Measurements from ENCODE around the gene CP.

Gene CP

GRCh38 chr3:149186721-149187120 lies 34.9 kb downstream of the CP start:
- peaks cover 0 to 2% (median 0%) of the 10 kb centered on the region in 4 experiments for H3K36me3 ChIP-seq (ENCODE audit: control insufficient read depth in 4 of 4, insufficient read depth in 4 of 4, low read length in 3 of 4)
- no peaks in the 10 kb centered on the region for H3K4me1 ChIP-seq (ENCODE audit: control extremely low read depth in 1 of 4, control insufficient read depth in 4 of 4, insufficient read depth in 4 of 4, low read length in 3 of 4)
- no peak overlapping the region for H3K27ac ChIP-seq (ENCODE audit: insufficient read depth in 1 of 2, low read depth in 1 of 2, low read length in 2 of 2, poor library complexity in 1 of 2, severe bottlenecking in 2 of 2)
- ChIA-PET POLR2A (no interaction called here), CTCF (interaction anchor here (0.8 kb wide), 1 partner anchor 11 kb away, joined by 3 read pairs; no protein-coding TSS in a partner anchor)
- no peak for DNase-seq
- 100% methylated on average over 1 of the region's 3 CpGs for WGBS (ENCODE audit: insufficient coverage)
- H3K4me3 ChIP-seq (ENCODE audit: control insufficient read depth in 1 of 7, extremely low read depth in 1 of 7, insufficient read depth in 4 of 7, low read depth in 2 of 7, low read length in 6 of 7), result no peak overlapping the region
- no peaks in the 10 kb centered on the region for H3K9me3 ChIP-seq (ENCODE audit: control extremely low read depth in 1 of 5, control insufficient read depth in 4 of 5, insufficient read depth in 2 of 5, low read depth in 1 of 5, low read length in 4 of 5)
- H3K27me3 ChIP-seq (replicated peaks in 2 of 5; ENCODE audit: control insufficient read depth in 4 of 5, insufficient read depth in 5 of 5, low read length in 4 of 5), result no peaks in the 10 kb centered on the region

- DNase-seq, result no peak
- Histone ChIP-seq H3K27ac (ENCODE audit: insufficient read depth in 1 of 2, low read depth in 1 of 2, low read length in 2 of 2, poor library complexity in 1 of 2, severe bottlenecking in 2 of 2) (no peak overlapping the region), H3K9me3 (ENCODE audit: control extremely low read depth in 1 of 5, control insufficient read depth in 4 of 5, insufficient read depth in 2 of 5, low read depth in 1 of 5, low read length in 4 of 5) (no peaks in the 10 kb centered on the region), H3K4me1 (ENCODE audit: control extremely low read depth in 1 of 4, control insufficient read depth in 4 of 4, insufficient read depth in 4 of 4, low read length in 3 of 4) (no peaks in the 10 kb centered on the region), H3K4me3 (ENCODE audit: control insufficient read depth in 1 of 7, extremely low read depth in 1 of 7, insufficient read depth in 4 of 7, low read depth in 2 of 7, low read length in 6 of 7) (no peak overlapping the region), H3K27me3 (replicated peaks in 2 of 5; ENCODE audit: control insufficient read depth in 4 of 5, insufficient read depth in 5 of 5, low read length in 4 of 5) (no peaks in the 10 kb centered on the region), H3K36me3 (ENCODE audit: control insufficient read depth in 4 of 4, insufficient read depth in 4 of 4, low read length in 3 of 4) (peaks cover 0 to 2% (median 0%) of the 10 kb centered on the region in 4 experiments)
- CTCF ChIA-PET, result no interaction called here
- WGBS (ENCODE audit: insufficient coverage), result 93% methylated on average over 2 of the region's 2 CpGs
- POLR2A ChIA-PET, result no interaction called here
Measured at GRCh38 chr3:149186219-149186618, 35.4 kb downstream of the CP start.

DNA sequence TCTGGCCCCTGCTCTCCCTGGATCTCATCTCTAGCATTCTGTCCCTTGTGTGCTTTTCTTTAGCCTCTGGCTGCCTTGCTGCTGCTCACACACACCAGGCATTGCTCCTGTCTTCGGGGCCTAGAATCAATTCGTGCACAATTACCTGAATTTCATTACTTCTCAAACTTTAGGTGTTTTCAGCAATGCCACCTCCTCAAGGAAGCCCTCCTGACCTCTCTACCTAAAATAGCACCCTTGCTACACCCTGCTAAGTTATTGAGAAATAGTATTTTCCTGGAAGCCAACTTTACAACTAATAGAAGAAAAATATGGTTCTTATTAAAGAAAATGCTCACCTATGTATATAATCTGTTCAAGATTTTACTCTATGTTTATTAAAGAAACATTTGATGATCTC lies 40.4 kb downstream of the CP start:
- no peaks in the 10 kb centered on the region for H3K4me1 ChIP-seq (ENCODE audit: control extremely low read depth in 1 of 4, control insufficient read depth in 4 of 4, insufficient read depth in 4 of 4, low read length in 3 of 4)

GRCh38 chr3:149180057-149180573 lies 41.5 kb downstream of the CP start:
- Histone ChIP-seq H3K4me1 (ENCODE audit: control extremely low read depth in 1 of 4, control insufficient read depth in 4 of 4, insufficient read depth in 4 of 4, low read length in 3 of 4) (no peaks in the 10 kb centered on the region), H3K27me3 (replicated peaks in 2 of 5; ENCODE audit: control insufficient read depth in 4 of 5, insufficient read depth in 5 of 5, low read length in 4 of 5) (no peaks in the 10 kb centered on the region), H3K36me3 (ENCODE audit: control insufficient read depth in 4 of 4, insufficient read depth in 4 of 4, low read length in 3 of 4) (peaks cover 3 to 14% (median 9%) of the 10 kb centered on the region in 4 experiments), H3K4me3 (ENCODE audit: control insufficient read depth in 1 of 7, extremely low read depth in 1 of 7, insufficient read depth in 4 of 7, low read depth in 2 of 7, low read length in 6 of 7) (no peak overlapping the region), H3K27ac (ENCODE audit: insufficient read depth in 1 of 2, low read depth in 1 of 2, low read length in 2 of 2, poor library complexity in 1 of 2, severe bottlenecking in 2 of 2) (no peak overlapping the region), H3K9me3 (ENCODE audit: control extremely low read depth in 1 of 5, control insufficient read depth in 4 of 5, insufficient read depth in 2 of 5, low read depth in 1 of 5, low read length in 4 of 5) (peaks cover 0 to 10% (median 0%) of the 10 kb centered on the region in 5 experiments)
- WGBS (ENCODE audit: insufficient coverage), result 97% methylated on average over 4 of the region's 7 CpGs
- CTCF ChIA-PET, result interaction anchor here (0.6 to 1.4 kb wide), 3 partner anchors 10 to 592 kb away, joined by 3 to 6 read pairs (median 3); no protein-coding TSS in a partner anchor
- POLR2A ChIA-PET, result no interaction called here
- no peak for DNase-seq

More for the DNA sequence above, 40.4 kb downstream of the CP start:
- DNase-seq, result no peak
- ChIA-PET POLR2A (no interaction called here), CTCF (no interaction called here)
- WGBS (ENCODE audit: insufficient coverage), result no CpG with 5 or more reads among the region's 2 CpGs
- Histone ChIP-seq H3K27ac (ENCODE audit: insufficient read depth in 1 of 2, low read depth in 1 of 2, low read length in 2 of 2, poor library complexity in 1 of 2, severe bottlenecking in 2 of 2) (no peak overlapping the region), H3K27me3 (replicated peaks in 2 of 5; ENCODE audit: control insufficient read depth in 4 of 5, insufficient read depth in 5 of 5, low read length in 4 of 5) (no peaks in the 10 kb centered on the region), H3K4me3 (ENCODE audit: control insufficient read depth in 1 of 7, extremely low read depth in 1 of 7, insufficient read depth in 4 of 7, low read depth in 2 of 7, low read length in 6 of 7) (no peak overlapping the region), H3K9me3 (ENCODE audit: control extremely low read depth in 1 of 5, control insufficient read depth in 4 of 5, insufficient read depth in 2 of 5, low read depth in 1 of 5, low read length in 4 of 5) (peaks cover 0 to 10% (median 0%) of the 10 kb centered on the region in 5 experiments), H3K36me3 (ENCODE audit: control insufficient read depth in 4 of 4, insufficient read depth in 4 of 4, low read length in 3 of 4) (peaks cover 3 to 14% (median 9%) of the 10 kb centered on the region in 4 experiments)

GRCh38 chr3:149179220-149179619 lies 42.4 kb downstream of the CP start:
- Histone ChIP-seq H3K4me1 (ENCODE audit: control extremely low read depth in 1 of 4, control insufficient read depth in 4 of 4, insufficient read depth in 4 of 4, low read length in 3 of 4) (no peaks in the 10 kb centered on the region), H3K4me3 (ENCODE audit: control insufficient read depth in 1 of 7, extremely low read depth in 1 of 7, insufficient read depth in 4 of 7, low read depth in 2 of 7, low read length in 6 of 7) (no peak overlapping the region), H3K9me3 (ENCODE audit: control extremely low read depth in 1 of 5, control insufficient read depth in 4 of 5, insufficient read depth in 2 of 5, low read depth in 1 of 5, low read length in 4 of 5) (peaks cover 0 to 10% (median 0%) of the 10 kb centered on the region in 5 experiments), H3K27me3 (replicated peaks in 2 of 5; ENCODE audit: control insufficient read depth in 4 of 5, insufficient read depth in 5 of 5, low read length in 4 of 5) (no peaks in the 10 kb centered on the region), H3K36me3 (ENCODE audit: control insufficient read depth in 4 of 4, insufficient read depth in 4 of 4, low read length in 3 of 4) (peaks cover 3 to 15% (median 9%) of the 10 kb centered on the region in 4 experiments), H3K27ac (ENCODE audit: insufficient read depth in 1 of 2, low read depth in 1 of 2, low read length in 2 of 2, poor library complexity in 1 of 2, severe bottlenecking in 2 of 2) (no peak overlapping the region)
- CTCF ChIA-PET, result interaction anchor here (1.4 kb wide), 1 partner anchor 10 kb away, joined by 6 read pairs; no protein-coding TSS in a partner anchor
- POLR2A ChIA-PET, result no interaction called here
- WGBS (ENCODE audit: insufficient coverage), result no CpG with 5 or more reads among the region's 1 CpG
- DNase-seq, result no peak

GRCh38 chr3:149177122-149177521 lies 44.5 kb downstream of the CP start:
- ChIA-PET CTCF (interaction anchor here (1.0 to 2.1 kb wide), 3 partner anchors 14 to 56 kb away, joined by 3 to 5 read pairs (median 3); no protein-coding TSS in a partner anchor), POLR2A (no interaction called here)
- WGBS (ENCODE audit: insufficient coverage), result 100% methylated on average over 1 of the region's 1 CpG
- Histone ChIP-seq H3K27ac (ENCODE audit: insufficient read depth in 1 of 2, low read depth in 1 of 2, low read length in 2 of 2, poor library complexity in 1 of 2, severe bottlenecking in 2 of 2) (no peak overlapping the region), H3K4me1 (ENCODE audit: control extremely low read depth in 1 of 4, control insufficient read depth in 4 of 4, insufficient read depth in 4 of 4, low read length in 3 of 4) (no peaks in the 10 kb centered on the region), H3K27me3 (replicated peaks in 2 of 5; ENCODE audit: control insufficient read depth in 4 of 5, insufficient read depth in 5 of 5, low read length in 4 of 5) (no peaks in the 10 kb centered on the region), H3K9me3 (ENCODE audit: control extremely low read depth in 1 of 5, control insufficient read depth in 4 of 5, insufficient read depth in 2 of 5, low read depth in 1 of 5, low read length in 4 of 5) (peaks cover 0 to 10% (median 0%) of the 10 kb centered on the region in 5 experiments), H3K36me3 (ENCODE audit: control insufficient read depth in 4 of 4, insufficient read depth in 4 of 4, low read length in 3 of 4) (peaks cover 3 to 26% (median 11%) of the 10 kb centered on the region in 4 experiments), H3K4me3 (ENCODE audit: control insufficient read depth in 1 of 7, extremely low read depth in 1 of 7, insufficient read depth in 4 of 7, low read depth in 2 of 7, low read length in 6 of 7) (no peak overlapping the region)
- no peak for DNase-seq

DNA sequence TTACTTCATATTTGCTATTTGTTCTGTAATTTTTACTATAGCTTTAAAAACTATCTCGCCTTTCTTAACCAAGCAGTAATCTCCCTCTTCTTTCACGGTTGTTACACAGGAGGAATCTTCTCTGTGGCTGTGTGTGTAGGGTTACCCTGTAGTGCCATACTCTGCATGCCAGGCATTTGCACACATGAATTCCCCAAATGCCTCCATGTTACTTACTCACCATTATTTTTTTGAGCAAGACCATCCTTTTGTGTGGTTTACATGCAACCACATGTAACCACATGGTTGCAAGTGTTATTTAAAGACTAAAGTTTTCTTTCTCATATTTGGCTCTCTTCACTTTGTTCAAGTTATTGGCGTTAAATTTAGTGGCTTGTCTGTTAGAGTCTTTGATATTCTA lies 46.7 kb downstream of the CP start:
- peak in 2 of 3 donors; percentile 18 to 19 for DNase-seq
- POLR2A ChIA-PET, result no interaction called here
- Histone ChIP-seq H3K36me3 (ENCODE audit: control insufficient read depth in 4 of 4, insufficient read depth in 4 of 4, low read length in 3 of 4) (peaks cover 9 to 32% (median 19%) of the 10 kb centered on the region in 4 experiments), H3K9me3 (ENCODE audit: control extremely low read depth in 1 of 5, control insufficient read depth in 4 of 5, insufficient read depth in 2 of 5, low read depth in 1 of 5, low read length in 4 of 5) (peaks cover 0 to 10% (median 0%) of the 10 kb centered on the region in 5 experiments), H3K4me1 (ENCODE audit: control extremely low read depth in 1 of 4, control insufficient read depth in 4 of 4, insufficient read depth in 4 of 4, low read length in 3 of 4) (no peaks in the 10 kb centered on the region), H3K4me3 (ENCODE audit: control insufficient read depth in 1 of 7, extremely low read depth in 1 of 7, insufficient read depth in 4 of 7, low read depth in 2 of 7, low read length in 6 of 7) (no peak overlapping the region), H3K27ac (ENCODE audit: insufficient read depth in 1 of 2, low read depth in 1 of 2, low read length in 2 of 2, poor library complexity in 1 of 2, severe bottlenecking in 2 of 2) (no peak overlapping the region), H3K27me3 (replicated peaks in 2 of 5; ENCODE audit: control insufficient read depth in 4 of 5, insufficient read depth in 5 of 5, low read length in 4 of 5) (no peaks in the 10 kb centered on the region)
- CTCF ChIA-PET, result no interaction called here
- no CpG with 5 or more reads among the region's 3 CpGs for WGBS (ENCODE audit: insufficient coverage)
